ENCODE measurements around the gene ZPBP.
"Not testable (repeated sequence)": the region's sequence is repeated elsewhere in the genome, so short reads cannot be mapped to it uniquely, and the experiment has no call there.

The ZPBP gene

GRCh38 chr7:50047716-50048115 lies 45.3 kb downstream of the ZPBP start:
- in situ Hi-C loops (cut with MboI; ENCODE audit: low sequenced_read_pairs): no loop called here

- in situ Hi-C loops (cut with MboI; ENCODE audit: low sequenced_read_pairs): not testable (repeated sequence)
Measured at GRCh38 chr7:50041165-50041564, 51.9 kb downstream of the ZPBP start.

DNA sequence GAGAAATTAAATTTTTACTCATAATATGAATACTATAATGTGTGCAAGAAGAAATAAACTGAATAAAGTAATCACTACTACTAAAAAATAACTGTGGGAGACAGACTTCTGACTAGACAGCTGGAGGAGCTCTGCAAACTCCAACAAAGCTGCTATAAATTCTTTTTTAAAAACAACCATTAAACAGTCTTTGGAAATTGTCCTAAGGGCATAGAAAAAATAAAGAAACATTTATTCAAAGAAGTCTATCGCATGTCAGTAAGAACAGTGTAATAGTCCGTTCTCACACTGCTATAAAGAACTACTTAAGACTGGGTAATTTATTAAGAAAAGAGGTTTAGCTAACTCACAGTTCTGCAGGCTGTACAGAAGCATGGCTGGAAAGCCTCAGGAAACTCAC lies 56.0 kb downstream of the ZPBP start:
- in situ Hi-C loops (cut with MboI; ENCODE audit: low sequenced_read_pairs): no loop called here

DNA sequence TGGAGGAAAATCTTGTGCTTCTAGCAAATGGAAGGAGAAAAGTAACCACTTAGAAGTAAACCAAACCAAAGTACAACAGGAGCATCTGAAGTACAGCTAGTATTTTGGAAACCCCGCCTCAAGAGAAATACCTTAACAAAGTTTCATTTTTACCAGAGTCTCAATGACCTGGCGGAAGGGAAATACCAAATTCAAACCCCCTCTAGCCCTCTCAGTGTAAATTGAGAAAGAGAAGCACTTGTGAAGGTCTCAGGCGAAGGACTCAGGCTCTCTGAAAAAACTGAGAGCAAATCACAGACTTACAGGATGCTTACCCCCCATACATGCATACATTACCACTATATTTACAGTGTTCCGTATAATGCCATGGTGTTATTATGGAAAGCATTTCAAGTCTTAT lies 70.1 kb downstream of the ZPBP start:
- in situ Hi-C loops (cut with MboI; ENCODE audit: low sequenced_read_pairs): no loop called here

DNA sequence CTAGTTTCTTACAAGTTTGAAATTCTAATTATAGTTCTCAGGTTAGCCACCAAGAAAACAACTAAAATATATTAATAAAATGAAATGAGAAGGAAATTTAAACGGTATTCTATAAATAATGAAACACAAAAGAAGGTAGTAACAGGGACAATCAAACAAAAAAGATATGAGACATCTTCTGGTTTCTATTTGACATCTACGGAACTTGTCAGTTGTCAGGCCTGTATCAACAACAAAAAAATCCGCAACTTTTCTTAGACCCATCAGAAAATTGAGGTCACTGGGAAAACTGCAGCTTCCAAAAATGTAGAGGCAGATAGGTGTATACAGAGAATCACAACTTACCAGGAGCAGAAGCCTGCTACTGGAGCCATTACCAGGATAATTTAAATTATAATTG lies 70.6 kb downstream of the ZPBP start:
- in situ Hi-C loops (cut with MboI; ENCODE audit: low sequenced_read_pairs): no loop called here

DNA sequence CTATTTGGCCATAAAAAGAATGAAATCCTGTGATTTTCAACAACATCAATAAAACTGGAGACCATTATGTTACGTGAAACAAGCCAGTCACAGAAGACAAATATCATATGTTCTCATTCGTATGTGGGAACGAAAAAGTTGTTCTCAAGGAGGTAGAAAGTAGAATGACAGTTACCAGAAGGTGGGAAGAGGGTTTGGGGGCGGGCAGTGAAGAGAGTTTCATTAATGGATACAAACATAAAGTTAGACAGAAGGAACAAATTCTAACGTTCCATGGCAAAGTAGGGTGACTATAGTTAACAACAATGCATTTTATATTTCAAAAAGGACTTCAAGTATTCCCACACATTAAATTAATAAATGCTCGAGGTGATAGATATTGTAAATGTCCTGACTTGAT lies 97.4 kb downstream of the ZPBP start:
- in situ Hi-C loops (cut with MboI; ENCODE audit: low sequenced_read_pairs): no loop called here

GRCh38 chr7:49986191-49986590 lies 106.9 kb downstream of the ZPBP start:
- in situ Hi-C loops (cut with MboI; ENCODE audit: low sequenced_read_pairs): no loop called here

DNA sequence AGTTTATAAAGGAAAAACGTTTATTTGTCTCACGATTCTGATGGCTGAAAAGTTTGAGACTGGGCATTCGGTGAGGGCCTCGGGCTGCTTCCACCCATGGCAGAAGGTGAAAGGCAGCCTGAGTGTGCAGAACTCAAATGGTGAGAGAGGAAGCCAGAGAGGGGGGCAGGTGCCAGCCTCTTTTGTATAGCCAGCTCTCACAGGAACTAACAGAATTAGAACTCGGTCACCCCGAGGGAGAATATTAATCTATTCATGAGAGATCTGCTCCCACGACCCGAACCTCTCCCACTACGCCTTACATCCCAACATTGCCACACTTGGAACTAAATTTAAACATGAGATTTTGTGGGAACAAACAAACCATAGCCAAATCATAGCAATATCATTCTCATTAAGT lies 112.6 kb downstream of the ZPBP start:
- in situ Hi-C loops (cut with MboI; ENCODE audit: low sequenced_read_pairs): no loop called here

DNA sequence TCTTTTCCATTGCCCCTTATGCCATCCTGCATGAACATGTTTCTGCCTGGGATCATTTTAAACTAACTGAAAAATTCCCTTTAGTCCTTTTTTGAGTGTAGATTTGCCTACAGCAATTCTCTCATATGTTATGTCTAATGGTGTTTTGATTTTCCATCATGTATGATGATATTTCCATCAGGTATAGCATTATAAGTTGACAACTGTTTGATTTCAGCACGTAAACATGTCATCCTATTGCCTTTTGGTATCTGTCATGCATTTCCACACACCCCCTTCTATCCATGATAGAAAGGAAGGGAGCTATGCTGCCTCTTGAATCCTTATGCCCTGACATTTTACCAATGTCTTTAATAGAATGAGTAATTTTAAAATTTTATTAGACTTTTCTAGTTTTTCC lies 116.8 kb downstream of the ZPBP start:
- in situ Hi-C loops (cut with MboI; ENCODE audit: low sequenced_read_pairs): no loop called here

DNA sequence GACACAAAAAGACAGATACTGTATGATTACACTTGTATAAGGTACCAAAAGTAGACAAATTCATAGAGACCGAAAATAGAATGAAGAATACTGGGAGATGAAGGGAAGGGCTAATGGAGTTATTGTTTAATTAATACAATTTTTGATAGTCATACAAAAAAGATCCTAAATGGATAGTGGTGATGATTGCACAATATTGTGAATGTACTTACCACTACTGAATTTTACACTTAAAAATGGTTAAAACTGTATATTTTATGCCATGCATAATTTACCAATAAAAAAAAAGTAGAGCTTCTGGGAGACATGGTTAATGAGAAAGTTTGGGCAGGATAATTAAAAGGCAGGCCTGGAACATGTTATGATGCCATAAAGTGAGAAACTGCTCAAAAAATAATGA lies 119.0 kb downstream of the ZPBP start:
- in situ Hi-C loops (cut with MboI; ENCODE audit: low sequenced_read_pairs): no loop called here

DNA sequence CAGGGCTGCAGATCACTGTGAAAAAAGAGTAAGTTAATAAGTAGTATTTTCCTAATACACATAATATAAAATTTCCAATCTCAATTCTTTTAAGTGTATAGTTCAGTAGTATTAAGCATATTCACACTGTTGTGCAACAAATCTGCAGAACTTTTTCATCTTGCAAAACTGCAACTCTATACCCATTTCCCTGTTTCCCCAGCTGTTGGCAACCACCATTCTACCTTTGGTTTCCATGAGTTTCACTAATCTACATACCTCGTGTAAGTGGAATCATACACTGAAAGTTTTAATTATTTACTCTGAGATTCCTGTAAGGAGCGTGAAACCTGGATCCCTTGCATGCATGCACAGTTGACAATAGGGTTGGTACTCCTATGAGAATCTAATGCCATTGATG lies 155.4 kb downstream of the ZPBP start:
- in situ Hi-C loops (cut with MboI; ENCODE audit: low sequenced_read_pairs): no loop called here

DNA sequence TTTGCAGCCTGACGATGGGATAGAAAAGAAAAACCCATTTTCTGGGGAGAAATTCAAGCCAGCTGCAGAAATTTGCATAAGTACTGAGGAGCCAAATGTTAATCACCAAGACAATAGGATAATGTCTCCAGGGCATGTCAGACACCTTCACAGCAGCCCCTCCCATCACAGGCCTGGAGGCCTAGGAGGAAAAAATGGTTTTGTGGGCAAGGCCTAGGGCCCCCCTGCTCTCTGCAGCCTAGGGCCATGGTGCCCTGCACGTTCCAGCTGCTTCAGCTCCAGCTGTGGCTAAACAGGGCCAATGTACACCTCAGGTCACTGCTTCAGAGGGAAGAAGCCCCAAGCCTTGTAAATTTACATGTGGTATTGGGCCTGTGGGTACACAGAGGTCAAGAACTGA lies 161.4 kb downstream of the ZPBP start:
- in situ Hi-C loops (cut with MboI; ENCODE audit: low sequenced_read_pairs): no loop called here

DNA sequence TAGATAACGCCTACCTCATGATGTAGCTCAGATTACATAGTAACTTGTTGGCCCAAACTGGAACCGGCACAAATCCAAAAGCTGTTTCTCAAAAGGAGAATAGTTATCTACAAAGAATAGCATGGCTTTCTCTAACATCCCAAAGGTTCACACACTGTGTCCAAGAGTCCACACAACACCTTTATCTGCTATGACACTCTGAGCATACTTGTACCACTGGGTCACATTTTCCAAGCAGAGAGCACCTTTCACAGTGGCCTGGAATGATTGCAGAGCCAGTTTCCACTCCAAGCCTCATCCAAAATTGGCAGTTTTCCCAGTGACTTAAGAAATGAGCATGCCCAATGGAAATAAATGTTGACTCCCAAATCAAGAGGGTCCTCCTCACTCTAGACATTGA lies 164.3 kb downstream of the ZPBP start:
- in situ Hi-C loops (cut with MboI; ENCODE audit: low sequenced_read_pairs): no loop called here

DNA sequence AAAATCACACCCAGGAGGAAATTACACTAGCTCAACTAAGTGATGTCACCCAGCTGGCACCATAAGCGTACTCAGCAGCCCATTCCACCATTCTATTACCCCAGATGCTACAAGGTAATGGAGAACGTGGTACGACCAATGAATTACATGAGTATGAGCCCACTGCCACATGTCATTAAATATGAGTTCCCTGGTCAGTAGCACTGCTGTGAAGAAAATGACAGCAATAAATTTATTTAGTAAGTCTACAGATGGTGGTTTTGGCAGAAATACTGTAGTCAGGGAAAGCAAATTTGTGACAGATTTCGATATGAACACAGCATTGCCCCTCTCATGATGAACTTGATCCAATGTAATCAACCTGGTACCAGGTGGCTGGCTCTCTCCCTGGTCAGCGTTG lies 165.4 kb downstream of the ZPBP start:
- in situ Hi-C loops (cut with MboI; ENCODE audit: low sequenced_read_pairs): no loop called here

GRCh38 chr7:49926720-49927119 lies 166.3 kb downstream of the ZPBP start:
- in situ Hi-C loops (cut with MboI; ENCODE audit: low sequenced_read_pairs): no loop called here

DNA sequence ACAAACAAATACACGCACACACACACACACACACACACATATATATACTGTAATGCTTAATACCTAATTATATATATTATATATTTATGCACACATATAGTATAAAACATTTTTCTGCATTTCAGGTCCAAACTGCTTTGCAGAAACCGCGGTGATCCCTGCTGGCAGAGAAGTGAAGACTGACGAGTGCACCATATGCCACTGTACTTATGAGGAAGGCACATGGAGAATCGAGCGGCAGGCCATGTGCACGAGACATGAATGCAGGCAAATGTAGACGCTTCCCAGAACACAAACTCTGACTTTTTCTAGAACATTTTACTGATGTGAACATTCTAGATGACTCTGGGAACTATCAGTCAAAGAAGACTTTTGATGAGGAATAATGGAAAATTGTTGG lies 181.1 kb downstream of the ZPBP start:
- in situ Hi-C loops (cut with MboI; ENCODE audit: low sequenced_read_pairs): no loop called here

- in situ Hi-C loops (cut with MboI; ENCODE audit: low sequenced_read_pairs): no loop called here
Measured at GRCh38 chr7:49894543-49894942, 198.5 kb downstream of the ZPBP start.

GRCh38 chr7:49893131-49893530 lies 199.9 kb downstream of the ZPBP start:
- in situ Hi-C loops (cut with MboI; ENCODE audit: low sequenced_read_pairs): no loop called here

DNA sequence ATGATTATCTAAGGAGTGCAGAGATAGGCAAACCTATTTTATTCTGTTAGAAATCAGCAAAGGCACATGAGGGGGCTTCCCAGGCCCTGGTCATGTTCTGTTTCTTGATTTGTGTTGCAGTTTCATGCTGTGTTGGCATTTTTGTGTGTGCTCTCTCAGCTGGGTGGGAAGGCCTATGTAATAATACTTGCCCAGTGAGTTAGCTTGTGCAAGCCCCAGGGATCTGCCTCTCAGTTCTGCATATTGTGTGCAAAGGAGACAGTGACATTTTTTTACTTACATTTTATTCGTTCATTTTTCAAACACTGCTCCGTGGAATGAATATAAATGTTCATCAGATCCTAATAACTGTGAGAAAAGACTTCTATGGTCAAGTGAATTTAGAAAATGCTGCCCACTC lies 200.6 kb downstream of the ZPBP start:
- in situ Hi-C loops (cut with MboI; ENCODE audit: low sequenced_read_pairs): no loop called here

All from HL-60/S4 treated with phorbol 12-myristate 13-acetate at 8.2 ng/mL for 4 days and 3 days (cell line).